ENCODE data around the gene NOXO1. TPM values are rescaled to one million over a fixed set of nuclear protein-coding genes. Genes with fewer than 3 reads are reported as not detected.

NOXO1 gene
- polyA plus RNA-seq, 1 experiment = not detected

- no peak for DNase-seq (ENCODE audit: low read depth, low spot score)
- ChIA-PET CTCF (no interaction called here), POLR2A (no interaction called here)
- peaks cover 3% of the 10 kb centered on the region for H3K27me3 ChIP-seq (ENCODE audit: control insufficient read depth, insufficient read depth, low read length)
- TF ChIP-seq CTCF (IDR thresholded peaks at IDR 0.05; ENCODE audit: low read depth, low read length) = no peak
- H3K4me3 ChIP-seq (ENCODE audit: low read depth, low read length) = no peak overlapping the region
- no peaks in the 10 kb centered on the region for H3K9me3 ChIP-seq (ENCODE audit: control insufficient read depth, insufficient read depth, low read length)
- H3K27ac ChIP-seq (ENCODE audit: low read depth, low read length) = no peak overlapping the region
Measured at GRCh38 chr16:1936945-1937479, 44.3 kb downstream of the NOXO1 start.

- Histone ChIP-seq H3K9me3 (ENCODE audit: control insufficient read depth, insufficient read depth, low read length) (no peaks in the 10 kb centered on the region), H3K27ac (ENCODE audit: low read depth, low read length) (no peak overlapping the region), H3K27me3 (ENCODE audit: control insufficient read depth, insufficient read depth, low read length) (peaks cover 5% of the 10 kb centered on the region), H3K4me3 (ENCODE audit: low read depth, low read length) (no peak overlapping the region)
- no peak for DNase-seq (ENCODE audit: low read depth, low spot score)
- POLR2A ChIA-PET = no interaction called here
- no peak for TF ChIP-seq CTCF (IDR thresholded peaks at IDR 0.05; ENCODE audit: low read depth, low read length)
- CTCF ChIA-PET = interaction anchor here (5.8 kb wide), 1 partner anchor 70 kb away, joined by 83 read pairs; no protein-coding TSS in a partner anchor
Measured at GRCh38 chr16:1933097-1933661, 48.1 kb downstream of the NOXO1 start.

- H3K9me3 ChIP-seq (ENCODE audit: control insufficient read depth, insufficient read depth, low read length) = no peaks in the 10 kb centered on the region
- no peak for DNase-seq (ENCODE audit: low read depth, low spot score)
- no peak for TF ChIP-seq CTCF (IDR thresholded peaks at IDR 0.05; ENCODE audit: low read depth, low read length)
- H3K4me3 ChIP-seq (ENCODE audit: low read depth, low read length) = no peak overlapping the region
- H3K27ac ChIP-seq (ENCODE audit: low read depth, low read length) = no peak overlapping the region
- CTCF ChIA-PET = interaction anchor here (1.0 to 5.8 kb wide), 2 partner anchors 9 to 69 kb away, joined by 3 to 83 read pairs; no protein-coding TSS in a partner anchor
- POLR2A ChIA-PET = no interaction called here
- peaks cover 5% of the 10 kb centered on the region for H3K27me3 ChIP-seq (ENCODE audit: control insufficient read depth, insufficient read depth, low read length)
Measured at GRCh38 chr16:1932050-1933028, 48.9 kb downstream of the NOXO1 start.

GRCh38 chr16:1930338-1930720, 50.9 kb downstream of the NOXO1 start:
- POLR2A ChIA-PET = no interaction called here
- no peak for TF ChIP-seq CTCF (IDR thresholded peaks at IDR 0.05; ENCODE audit: low read depth, low read length)
- Histone ChIP-seq H3K9me3 (ENCODE audit: control insufficient read depth, insufficient read depth, low read length) (no peaks in the 10 kb centered on the region), H3K27ac (ENCODE audit: low read depth, low read length) (no peak overlapping the region), H3K4me3 (ENCODE audit: low read depth, low read length) (no peak overlapping the region), H3K27me3 (ENCODE audit: control insufficient read depth, insufficient read depth, low read length) (peaks cover 7% of the 10 kb centered on the region)
- CTCF ChIA-PET = interaction anchor here (0.5 to 5.8 kb wide), 8 partner anchors 11 to 73 kb away, joined by 3 to 83 read pairs (median 5); partner anchors contain the start of gene MEIOB
- DNase-seq (ENCODE audit: low read depth, low spot score) = no peak

Data from AG04450 (cell line).